Keratinocyte (primary cell): ENCODE data around the gene PLXNA3. TPM values are rescaled to one million over a fixed set of nuclear protein-coding genes. Genes with fewer than 3 reads are reported as not detected.

Source experiments
- DNase-seq: peaks from one replicate; pipeline ENCODE4 v3.0.0-alpha.2; 2011; ENCODE audit warnings: low read depth, missing footprints, low spot score
- FAIRE-seq: peaks from 2 replicates; lab custom pipeline; 2011; peaks lifted over from hg19 to GRCh38; lab: Jason Lieb, UNC
- H2AFZ ChIP-seq: 2 replicates; pipeline ENCODE4 v1.6.0; 2012; ENCODE audit warnings: low read length, control low read depth, inconsistent platforms; ENCODE audit not compliant: control insufficient read depth
- H3K27ac ChIP-seq: 2 replicates; pipeline ENCODE4 v1.5.1; 2011; ENCODE audit warnings: low read length; ENCODE audit not compliant: control insufficient read depth, insufficient read depth
- H3K27me3 ChIP-seq: 3 replicates; pipeline ENCODE4 v1.6.0; 2011; ENCODE audit warnings: low read length; ENCODE audit not compliant: control insufficient read depth, insufficient read depth; ENCODE audit errors: extremely low read depth
- H3K36me3 ChIP-seq, 2 experiments: 2 replicates in 1 of 2; 3 replicates in 1 of 2; pipeline ENCODE4 v1.5.1; 2011; ENCODE audit warnings: low read length in 2 of 2, mild to moderate bottlenecking in 1 of 2; ENCODE audit not compliant: control insufficient read depth in 2 of 2, insufficient read depth in 2 of 2; ENCODE audit errors: extremely low read depth in 1 of 2
- H3K4me1 ChIP-seq: 3 replicates; pipeline ENCODE4 v1.5.1; 2011; ENCODE audit warnings: low read length; ENCODE audit not compliant: control insufficient read depth, insufficient read depth; ENCODE audit errors: extremely low read depth
- H3K4me2 ChIP-seq: 3 replicates; pipeline ENCODE4 v1.6.0; 2011; ENCODE audit warnings: low read depth, low read length; ENCODE audit not compliant: control insufficient read depth, insufficient read depth; ENCODE audit errors: extremely low read depth
- H3K4me3 ChIP-seq, 3 experiments: fragments of 200-600 bp in 1 of 3; sonication (generic) in 1 of 3; 2 replicates in 2 of 3; 3 replicates in 1 of 3; pipeline ENCODE4 v1.5.1; 2011 to 2016; ENCODE audit warnings: low read length in 3 of 3, mild to moderate bottlenecking in 3 of 3, control low read depth in 2 of 3, inconsistent platforms in 1 of 3, low read depth in 1 of 3, mixed read lengths in 1 of 3, mixed run types in 1 of 3, moderate library complexity in 1 of 3; ENCODE audit not compliant: control insufficient read depth in 2 of 3, insufficient read depth in 2 of 3; ENCODE audit errors: extremely low read depth in 1 of 3
- H3K79me2 ChIP-seq: 2 replicates; pipeline ENCODE4 v1.6.0; 2012; ENCODE audit warnings: low read length; ENCODE audit not compliant: control insufficient read depth, insufficient read depth
- H3K9ac ChIP-seq: 3 replicates; pipeline ENCODE4 v1.6.0; 2011; ENCODE audit warnings: low read length; ENCODE audit not compliant: control insufficient read depth, insufficient read depth; ENCODE audit errors: extremely low read depth
- H3K9me1 ChIP-seq: 3 replicates; pipeline ENCODE4 v1.6.0; 2011; ENCODE audit warnings: low read length; ENCODE audit not compliant: control insufficient read depth, insufficient read depth; ENCODE audit errors: extremely low read depth
- H3K9me3 ChIP-seq: 2 replicates; pipeline ENCODE4 v1.5.1; 2012; ENCODE audit warnings: low read depth, low read length; ENCODE audit not compliant: control insufficient read depth
- H4K20me1 ChIP-seq: 3 replicates; pipeline ENCODE4 v1.6.0; 2011; ENCODE audit warnings: low read length; ENCODE audit not compliant: control insufficient read depth, insufficient read depth; ENCODE audit errors: extremely low read depth
- EZH2 ChIP-seq: IDR thresholded peaks from one replicate; pipeline ENCODE4 v1.6.1; 2012; ENCODE audit warnings: inconsistent platforms, mild to moderate bottlenecking, low read length, moderate library complexity
- dilution Hi-C: fragments of 300-500 bp; cut with MboI; formaldehyde crosslinking; loops from one replicate; pipeline ENCODE4 v1.7.0; 2020; ENCODE audit warnings: low sequenced_read_pairs; ENCODE audit not compliant: extremely low pct_ligation_motif_present
- polyA plus RNA-seq, 5 experiments: library from polyadenylated mRNA; depleted of rRNA in 3 of 5; stranded (reverse) in 3 of 5; stranded (forward) in 1 of 5; unstranded in 1 of 5; fragments of >200 nt; gene quantifications; 1 replicate in 1 of 5; 2 replicates in 3 of 5; 3 replicates in 1 of 5; pipeline versions ENCODE4 v1.2.1 to v1.2.3, GENCODE V29; 2011 to 2012; ENCODE audit warnings: missing spikeins in 2 of 5, low read depth in 1 of 5, low replicate concordance in 1 of 5
- TF ChIP-seq, protein P1 (sequence below), 3 experiments: IDR thresholded peaks in 1 of 3; conservative IDR thresholded peaks in 1 of 3; optimal IDR thresholded peaks in 1 of 3; 2 replicates in 2 of 3; 3 replicates in 1 of 3; pipeline versions ENCODE3 to v1.5.1; 2011; ENCODE audit warnings: low read length in 3 of 3, mild to moderate bottlenecking in 3 of 3, moderate library complexity in 2 of 3, control low read depth in 1 of 3, inconsistent platforms in 1 of 3; ENCODE audit not compliant: insufficient read depth in 2 of 3; ENCODE audit errors: extremely low read depth in 1 of 3

Gene PLXNA3
- polyA plus RNA-seq, 1 donor (not counting 4 experiments of a cell fraction or from before 2014, with no cell fraction given) = 7.6 TPM

DNA sequence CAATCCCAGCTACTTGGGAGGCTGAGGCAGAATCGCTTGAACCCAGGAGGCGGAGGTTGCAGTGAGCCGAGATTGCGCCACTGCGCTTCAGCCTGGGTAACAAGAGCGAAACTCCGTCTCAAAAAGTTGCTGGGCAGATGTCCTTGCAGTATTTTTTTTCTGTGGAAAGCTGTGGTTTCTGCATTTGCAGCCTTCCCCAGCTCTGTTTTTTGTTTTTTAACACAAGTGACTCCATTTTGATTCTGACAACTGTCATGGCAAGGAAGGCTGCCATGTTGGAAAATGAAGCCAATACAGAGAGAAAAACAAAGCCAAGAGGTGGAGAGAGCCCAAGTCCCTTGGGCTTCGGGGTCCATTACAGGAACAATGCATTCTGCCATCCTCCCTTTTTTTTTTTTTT, 44.0 kb downstream of the PLXNA3 start:
- peaks cover 3% of the 10 kb centered on the region for H3K9me3 ChIP-seq
- no peak overlapping the region for H3K4me2 ChIP-seq
- peaks cover 2% of the 10 kb centered on the region for H3K4me1 ChIP-seq
- H3K36me3 ChIP-seq = no peaks in the 10 kb centered on the region
- no peaks in the 10 kb centered on the region for H4K20me1 ChIP-seq
- H2AFZ ChIP-seq = no peak overlapping the region
- dilution Hi-C loops = no loop called here
- no peak overlapping the region for H3K4me3 ChIP-seq
- H3K79me2 ChIP-seq = no peaks in the 10 kb centered on the region
- TF ChIP-seq EZH2 = no peak
- TF ChIP-seq, protein P1, sequence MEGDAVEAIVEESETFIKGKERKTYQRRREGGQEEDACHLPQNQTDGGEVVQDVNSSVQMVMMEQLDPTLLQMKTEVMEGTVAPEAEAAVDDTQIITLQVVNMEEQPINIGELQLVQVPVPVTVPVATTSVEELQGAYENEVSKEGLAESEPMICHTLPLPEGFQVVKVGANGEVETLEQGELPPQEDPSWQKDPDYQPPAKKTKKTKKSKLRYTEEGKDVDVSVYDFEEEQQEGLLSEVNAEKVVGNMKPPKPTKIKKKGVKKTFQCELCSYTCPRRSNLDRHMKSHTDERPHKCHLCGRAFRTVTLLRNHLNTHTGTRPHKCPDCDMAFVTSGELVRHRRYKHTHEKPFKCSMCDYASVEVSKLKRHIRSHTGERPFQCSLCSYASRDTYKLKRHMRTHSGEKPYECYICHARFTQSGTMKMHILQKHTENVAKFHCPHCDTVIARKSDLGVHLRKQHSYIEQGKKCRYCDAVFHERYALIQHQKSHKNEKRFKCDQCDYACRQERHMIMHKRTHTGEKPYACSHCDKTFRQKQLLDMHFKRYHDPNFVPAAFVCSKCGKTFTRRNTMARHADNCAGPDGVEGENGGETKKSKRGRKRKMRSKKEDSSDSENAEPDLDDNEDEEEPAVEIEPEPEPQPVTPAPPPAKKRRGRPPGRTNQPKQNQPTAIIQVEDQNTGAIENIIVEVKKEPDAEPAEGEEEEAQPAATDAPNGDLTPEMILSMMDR (optimal IDR thresholded peaks at IDR 0.05 in 1 of 3, IDR thresholded peaks at IDR 0.05 in 1 of 3, conservative IDR thresholded peaks at IDR 0.05 in 1 of 3; ENCODE audit: extremely low read depth in 1 of 3, insufficient read depth in 2 of 3, low read length in 3 of 3) = no peak
- H3K9ac ChIP-seq = no peak overlapping the region
- H3K27me3 ChIP-seq = no peaks in the 10 kb centered on the region
- H3K27ac ChIP-seq = no peak overlapping the region
- FAIRE-seq (no peak), DNase-seq (no peak)
- H3K9me1 ChIP-seq = no peaks in the 10 kb centered on the region

DNA sequence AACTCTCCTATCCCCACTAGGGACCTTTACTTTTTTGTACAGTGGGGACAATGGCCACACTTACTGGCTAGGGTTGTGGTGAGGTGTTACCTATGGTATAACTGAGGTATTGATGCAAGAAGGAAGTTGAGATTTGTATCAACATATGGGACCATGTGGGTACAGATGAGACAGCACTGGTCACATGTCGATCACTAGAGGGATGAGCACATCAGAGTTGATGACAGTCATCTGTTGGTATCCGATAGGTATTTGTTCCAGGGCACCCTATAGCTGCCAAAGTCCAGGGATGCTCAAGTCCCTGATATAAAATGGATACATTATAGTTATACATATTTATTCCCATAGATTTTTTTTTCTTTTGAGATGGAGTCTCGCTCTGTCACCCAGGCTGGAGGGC, 44.9 kb downstream of the PLXNA3 start:
- dilution Hi-C loops = no loop called here
- H3K36me3 ChIP-seq = no peaks in the 10 kb centered on the region
- peaks cover 3% of the 10 kb centered on the region for H3K9me3 ChIP-seq

More for the DNA sequence above, 44.9 kb downstream of the PLXNA3 start:
- H3K27ac ChIP-seq = no peak overlapping the region
- no peaks in the 10 kb centered on the region for H4K20me1 ChIP-seq
- H2AFZ ChIP-seq = no peak overlapping the region
- H3K4me1 ChIP-seq = no peaks in the 10 kb centered on the region
- no peak for DNase-seq
- H3K79me2 ChIP-seq = no peaks in the 10 kb centered on the region
- H3K9ac ChIP-seq = no peak overlapping the region
- TF ChIP-seq EZH2 = no peak
- TF ChIP-seq, protein P1 (optimal IDR thresholded peaks at IDR 0.05 in 1 of 3, IDR thresholded peaks at IDR 0.05 in 1 of 3, conservative IDR thresholded peaks at IDR 0.05 in 1 of 3; ENCODE audit: extremely low read depth in 1 of 3, insufficient read depth in 2 of 3, low read length in 3 of 3) = no peak
- no peaks in the 10 kb centered on the region for H3K9me1 ChIP-seq
- FAIRE-seq = no peak
- H3K27me3 ChIP-seq = no peaks in the 10 kb centered on the region
- H3K4me2 ChIP-seq = no peak overlapping the region
- no peak overlapping the region for H3K4me3 ChIP-seq
